ENCODE measurements around the gene PIP5K1B.

DNA sequence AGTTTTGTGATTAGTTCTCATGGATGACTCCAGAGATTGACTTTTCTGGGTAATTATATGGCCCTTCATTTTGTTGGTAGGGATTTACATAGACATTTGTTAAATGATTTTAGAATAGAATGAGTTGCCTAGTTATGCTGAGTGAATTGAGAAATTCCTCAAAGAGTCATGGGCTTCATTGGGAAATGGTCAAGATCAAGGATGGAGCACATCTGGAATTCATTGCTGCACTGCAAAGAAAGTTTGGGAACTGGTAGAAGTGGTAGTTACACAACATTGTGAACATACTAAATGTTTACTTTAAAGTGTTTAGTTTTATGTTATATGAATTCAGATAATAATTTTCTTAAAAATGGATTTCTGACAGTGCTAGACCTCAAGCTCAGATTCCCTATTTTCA is 46.5 kb downstream of the PIP5K1B start:
- TF ChIP-seq CTCF (conservative IDR thresholded peaks at IDR 0.05; ENCODE audit: low read depth, low read length) (no peak), EZH2 (IDR thresholded peaks at IDR 0.05; ENCODE audit: low read length, unreplicated experiment) (no peak), EZH2phosphoT487 (IDR thresholded peaks at IDR 0.05; ENCODE audit: borderline replicate concordance, low read length) (no peak)

All from PC-3 (cell line).